AG04450 (cell line): ENCODE measurements around the gene CLCN1. TPM values are rescaled to one million over a fixed set of nuclear protein-coding genes. Genes with fewer than 3 reads are reported as not detected.

Experiments used
- CTCF ChIA-PET: fragments of 300-600, 350-600 bp; formaldehyde crosslinking; extraction: SDS; loops from one replicate; lab custom pipeline; 2022; ENCODE audit warnings: antibody characterized with exemption, inconsistent platforms; lab: Charles Lee
- POLR2A ChIA-PET: fragments of 350-600 bp; formaldehyde crosslinking; extraction: SDS; loops from one replicate; lab custom pipeline; 2021; ENCODE audit warnings: antibody characterized with exemption, inconsistent platforms; lab: Yijun Ruan, JAX
- DNase-seq: peaks from one replicate; pipeline ENCODE4 v3.0.0-alpha.2; 2011; ENCODE audit warnings: low read depth, low spot score
- H3K27ac ChIP-seq: one replicate; pipeline ENCODE4 v1.5.1; 2012; ENCODE audit warnings: low read depth, low read length, control low read depth
- H3K27me3 ChIP-seq: one replicate; pipeline ENCODE4 v1.6.0; 2012; ENCODE audit warnings: low read length; ENCODE audit not compliant: control insufficient read depth, insufficient read depth
- H3K4me3 ChIP-seq: 2 replicates; pipeline ENCODE4 v1.5.1; 2011; ENCODE audit warnings: mild to moderate bottlenecking, low read depth, low read length, control low read depth
- H3K9me3 ChIP-seq: 2 replicates; pipeline ENCODE4 v1.5.1; 2012; ENCODE audit warnings: low read length; ENCODE audit not compliant: control insufficient read depth, insufficient read depth
- polyA minus RNA-seq: library from RNA; depleted of rRNA, polyadenylated mRNA; stranded (reverse); fragments of >200 nt; gene quantifications from 2 replicates; pipeline ENCODE4 v1.2.3, GENCODE V29; 2011; rRNA and poly(A)+ RNA removed
- polyA plus RNA-seq: library from polyadenylated mRNA; depleted of rRNA; stranded (reverse); fragments of >200 nt; gene quantifications from 2 replicates; pipeline ENCODE4 v1.2.3, GENCODE V29; 2011; rRNA removed
- TF ChIP-seq, protein P1 (sequence below): IDR thresholded peaks from 2 replicates; pipeline ENCODE4 v1.5.1; 2011; ENCODE audit warnings: low read depth, low read length, control low read depth, inconsistent platforms

Gene CLCN1
- not detected in 2 replicates for polyA plus RNA-seq
- polyA minus RNA-seq: not detected in 2 replicates

DNA sequence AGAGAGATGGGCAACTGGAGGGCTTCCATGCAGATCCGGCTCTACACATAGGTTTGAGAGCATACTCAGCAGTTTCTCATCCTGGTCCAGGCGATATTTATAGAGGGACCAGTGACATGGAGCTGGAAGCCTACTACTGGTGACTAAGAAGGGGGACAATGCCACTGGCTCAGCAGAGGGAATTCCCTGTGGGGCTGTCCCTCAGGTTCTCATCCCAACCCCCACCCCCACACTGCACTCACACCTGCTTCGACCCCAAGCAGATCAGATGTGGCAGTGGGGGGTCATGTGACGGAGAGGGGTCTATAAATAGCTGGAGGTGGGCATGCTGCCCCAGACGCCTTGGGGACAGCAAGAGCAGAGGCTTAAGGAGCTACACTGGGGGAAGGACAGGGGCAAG lies at the start of gene CLCN1:
TSS of gene CLCN1 (plus strand) at position 336 of the 400 bp plus-strand sequence. CDS start 102 bp downstream, outside the sequence.
- Histone ChIP-seq H3K9me3 (no peaks in the 10 kb centered on the region), H3K27me3 (no peaks in the 10 kb centered on the region), H3K4me3 (no peak within 1 kb of the TSS), H3K27ac (no peak within 1 kb of the TSS)
- TF ChIP-seq, protein P1, sequence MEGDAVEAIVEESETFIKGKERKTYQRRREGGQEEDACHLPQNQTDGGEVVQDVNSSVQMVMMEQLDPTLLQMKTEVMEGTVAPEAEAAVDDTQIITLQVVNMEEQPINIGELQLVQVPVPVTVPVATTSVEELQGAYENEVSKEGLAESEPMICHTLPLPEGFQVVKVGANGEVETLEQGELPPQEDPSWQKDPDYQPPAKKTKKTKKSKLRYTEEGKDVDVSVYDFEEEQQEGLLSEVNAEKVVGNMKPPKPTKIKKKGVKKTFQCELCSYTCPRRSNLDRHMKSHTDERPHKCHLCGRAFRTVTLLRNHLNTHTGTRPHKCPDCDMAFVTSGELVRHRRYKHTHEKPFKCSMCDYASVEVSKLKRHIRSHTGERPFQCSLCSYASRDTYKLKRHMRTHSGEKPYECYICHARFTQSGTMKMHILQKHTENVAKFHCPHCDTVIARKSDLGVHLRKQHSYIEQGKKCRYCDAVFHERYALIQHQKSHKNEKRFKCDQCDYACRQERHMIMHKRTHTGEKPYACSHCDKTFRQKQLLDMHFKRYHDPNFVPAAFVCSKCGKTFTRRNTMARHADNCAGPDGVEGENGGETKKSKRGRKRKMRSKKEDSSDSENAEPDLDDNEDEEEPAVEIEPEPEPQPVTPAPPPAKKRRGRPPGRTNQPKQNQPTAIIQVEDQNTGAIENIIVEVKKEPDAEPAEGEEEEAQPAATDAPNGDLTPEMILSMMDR: no peak
- POLR2A ChIA-PET: interaction anchor here (0.7 kb wide), 1 partner anchor 16 kb away, joined by 3 read pairs; no protein-coding TSS in a partner anchor
- no peak for DNase-seq
- CTCF ChIA-PET: interaction anchor here (0.5 to 1.2 kb wide), 5 partner anchors 10 to 101 kb away, joined by 3 to 5 read pairs (median 3); partner anchors contain the start of gene CASP2

DNA sequence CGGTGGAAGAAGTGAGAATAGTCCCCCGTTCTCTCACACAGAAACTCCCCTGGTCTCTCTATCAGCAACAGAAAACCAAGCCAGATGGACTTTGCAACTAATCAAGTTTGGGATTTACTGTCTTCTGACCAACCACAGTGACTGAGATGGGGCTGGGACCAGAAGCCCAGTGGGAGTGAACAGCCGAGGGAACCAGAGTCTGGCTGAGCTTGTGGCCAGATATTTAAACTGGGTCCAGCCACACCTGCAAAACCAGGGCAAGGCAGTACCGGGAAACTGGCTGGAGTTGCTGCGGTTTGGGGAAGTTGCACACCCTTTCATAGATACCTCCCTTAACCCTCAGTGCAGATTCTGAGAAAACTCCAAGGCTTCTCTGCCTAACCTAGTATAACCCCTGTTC lies 46.7 kb upstream of the CLCN1 start:
- POLR2A ChIA-PET: no interaction called here

DNA sequence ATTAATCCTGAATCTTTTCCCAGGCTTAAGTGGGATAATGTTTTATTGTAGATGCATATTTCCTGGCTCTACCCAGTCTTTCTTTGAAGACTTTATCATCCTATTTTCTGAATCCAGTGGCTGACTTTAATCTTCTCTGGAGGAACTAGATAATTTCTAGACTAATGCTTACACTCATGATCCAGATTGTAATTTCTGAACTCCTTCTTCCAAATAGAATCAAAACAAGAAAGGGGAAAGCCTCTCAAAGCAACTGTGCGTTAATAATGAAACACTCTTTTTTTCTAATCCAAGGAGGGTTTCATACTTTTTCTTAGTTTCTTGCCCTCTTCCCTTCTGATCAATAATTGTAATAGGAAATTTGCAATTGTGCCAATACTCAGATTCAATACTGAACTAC lies 44.7 kb upstream of the CLCN1 start:
- Histone ChIP-seq H3K9me3 (no peaks in the 10 kb centered on the region), H3K27me3 (no peaks in the 10 kb centered on the region), H3K27ac (no peak overlapping the region), H3K4me3 (no peak overlapping the region)
- TF ChIP-seq, protein P1: no peak
- no peak for DNase-seq
- CTCF ChIA-PET: interaction anchor here (0.6 to 1.2 kb wide), 4 partner anchors 8 to 146 kb away, joined by 3 read pairs; partner anchors contain the start of gene GSTK1
- POLR2A ChIA-PET: no interaction called here

More for the DNA sequence above, 46.7 kb upstream of the CLCN1 start:
- Histone ChIP-seq H3K27ac (no peak overlapping the region), H3K27me3 (no peaks in the 10 kb centered on the region), H3K4me3 (no peak overlapping the region), H3K9me3 (no peaks in the 10 kb centered on the region)
- TF ChIP-seq, protein P1: no peak
- no peak for DNase-seq
- CTCF ChIA-PET: interaction anchor here (0.6 to 1.7 kb wide), 2 partner anchors 29 to 146 kb away, joined by 4 to 6 read pairs; no protein-coding TSS in a partner anchor

DNA sequence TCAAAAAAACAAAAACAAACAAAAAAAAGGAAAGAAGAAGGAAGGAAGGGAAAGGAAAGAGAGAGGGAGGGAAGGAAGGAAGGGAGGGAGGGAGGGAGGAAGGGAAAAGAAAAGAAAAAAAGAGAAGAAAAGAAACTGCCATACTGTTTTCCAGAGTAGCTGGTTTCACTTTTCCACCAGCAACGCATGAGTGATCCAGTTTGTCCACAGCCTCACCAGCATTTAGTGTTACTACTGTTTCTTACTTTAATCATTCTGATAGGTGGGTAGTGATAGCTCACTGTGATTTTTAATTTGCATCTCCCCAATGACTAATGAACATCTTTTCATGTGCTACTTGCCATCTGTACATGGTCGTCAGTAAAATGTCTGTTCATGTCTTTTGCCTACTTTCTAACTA lies 43.0 kb upstream of the CLCN1 start:
- H3K9me3 ChIP-seq: no peaks in the 10 kb centered on the region
- H3K27me3 ChIP-seq: no peaks in the 10 kb centered on the region
- ChIA-PET CTCF (interaction anchor here (0.9 kb wide), 2 partner anchors 13 to 33 kb away, joined by 5 read pairs; no protein-coding TSS in a partner anchor), POLR2A (no interaction called here)
- no peak for DNase-seq
- H3K27ac ChIP-seq: no peak overlapping the region
- no peak overlapping the region for H3K4me3 ChIP-seq
- TF ChIP-seq, protein P1: no peak
